K562 (cell line): Measurements from ENCODE around the gene CDKN1C. TPM values are rescaled to one million over a fixed set of nuclear protein-coding genes. Genes with fewer than 3 reads are reported as not detected.
A peak's percentile ranks its signal among the peaks of the same experiment; 100 is the strongest.

Source experiments
- CC2D1A ChIP-seq: fragments of 450-650 bp; IDR thresholded peaks from 2 replicates; pipeline ENCODE4 v1.6.1; 2017; ENCODE audit warnings: mild to moderate bottlenecking
- DACH1 ChIP-seq: fragments of 450-650 bp; IDR thresholded peaks from 2 replicates; pipeline ENCODE4 v1.6.1; 2018; ENCODE audit not compliant: partially characterized antibody
- FOSL1 ChIP-seq: fragments of 200-800 bp; sonication (Bioruptor generic); conservative IDR thresholded peaks from 2 replicates; pipeline ENCODE4 v1.6.1; 2016; ENCODE audit warnings: missing genetic modification characterization, missing compliant biosample characterization
- FOXP1 ChIP-seq: sonication (generic); formaldehyde crosslinking; IDR thresholded peaks from 2 replicates; pipeline ENCODE4 v1.8.0; 2022; ENCODE audit warnings: mild to moderate bottlenecking, missing genetic modification reagents
- GATAD2B ChIP-seq: fragments of 450-650 bp; IDR thresholded peaks from 2 replicates; pipeline ENCODE4 v1.6.1; 2017; ENCODE audit warnings: mild to moderate bottlenecking, borderline replicate concordance
- HMG20A ChIP-seq: fragments of 450-650 bp; formaldehyde crosslinking; conservative IDR thresholded peaks from 2 replicates; pipeline ENCODE4 v1.4.0; 2020; ENCODE audit warnings: mild to moderate bottlenecking, mixed read lengths
- HNRNPH1 ChIP-seq: fragments of 200-400 bp; formaldehyde crosslinking; optimal IDR thresholded peaks from 2 replicates; pipeline ENCODE3; 2017; ENCODE audit warnings: low read depth, mild to moderate bottlenecking, low read length, moderate library complexity
- MAZ ChIP-seq, 2 experiments: fragments of 450-650 bp in 1 of 2; sonication (generic) in 1 of 2; formaldehyde crosslinking; IDR thresholded peaks in 1 of 2; conservative IDR thresholded peaks in 1 of 2; 2 replicates each; pipeline versions ENCODE4 v1.4.0 to v1.5.0; 2020; ENCODE audit warnings: mild to moderate bottlenecking in 1 of 2, missing genetic modification reagents in 1 of 2
- MTA3 ChIP-seq: fragments of 450-650 bp; formaldehyde crosslinking; IDR thresholded peaks from 2 replicates; pipeline ENCODE4 v1.6.1; 2017; ENCODE audit warnings: mild to moderate bottlenecking, borderline replicate concordance
- NCOA4 ChIP-seq: fragments of 450-650 bp; IDR thresholded peaks from 2 replicates; pipeline ENCODE4 v1.6.1; 2018; ENCODE audit warnings: mild to moderate bottlenecking; ENCODE audit not compliant: partially characterized antibody
- NFXL1 ChIP-seq: fragments of 450-650 bp; formaldehyde crosslinking; IDR thresholded peaks from 2 replicates; pipeline ENCODE4 v1.4.0; 2021; ENCODE audit warnings: mild to moderate bottlenecking
- RBM15 ChIP-seq: fragments of 200-400 bp; formaldehyde crosslinking; IDR thresholded peaks from 2 replicates; pipeline ENCODE4 v1.6.1; 2018; ENCODE audit warnings: mild to moderate bottlenecking, low read length, moderate library complexity; ENCODE audit not compliant: insufficient read depth
- SMARCA5 ChIP-seq: fragments of 450-650 bp; IDR thresholded peaks from 2 replicates; pipeline ENCODE4 v1.6.1; 2016
- TBP ChIP-seq: optimal IDR thresholded peaks from 2 replicates; pipeline ENCODE3; 2011; ENCODE audit warnings: low read depth, low read length, improper control_type of control experiment
- TCFL5 ChIP-seq: fragments of 250-450 bp; sonication (Bioruptor Pico); conservative IDR thresholded peaks from 2 replicates; pipeline ENCODE4 v1.6.1; 2021; ENCODE audit warnings: mild to moderate bottlenecking, moderate library complexity, matching md5 sums
- TFAP4 ChIP-seq: sonication (generic); formaldehyde crosslinking; IDR thresholded peaks from 2 replicates; pipeline ENCODE4 v1.8.0; 2022; ENCODE audit warnings: missing genetic modification reagents, mild to moderate bottlenecking, moderate library complexity, borderline replicate concordance
- YBX1 ChIP-seq: fragments of 450-650 bp; IDR thresholded peaks from 2 replicates; pipeline ENCODE4 v1.7.1; 2016; ENCODE audit warnings: mild to moderate bottlenecking
- YY1 ChIP-seq, 3 experiments: IDR thresholded peaks; 2 replicates each; pipeline ENCODE4 v1.6.1; 2011; ENCODE audit warnings: low read length in 2 of 3, mild to moderate bottlenecking in 2 of 3, moderate library complexity in 2 of 3, borderline replicate concordance in 1 of 3, control low read depth in 1 of 3, low read depth in 1 of 3; ENCODE audit not compliant: insufficient read depth in 3 of 3, insufficient replicate concordance in 2 of 3, control insufficient read depth in 1 of 3, insufficient read length in 1 of 3; ENCODE audit errors: extremely low read depth in 1 of 3
- polyA plus RNA-seq, 8 experiments: library from polyadenylated mRNA; depleted of rRNA in 4 of 8; stranded (reverse) in 5 of 8; unstranded in 3 of 8; fragments of >200 nt; fragmentation: Nextera tagmentation in 2 of 8; fragmentation: Illumina TruSeq in 1 of 8; extraction: Ambion mirVana in 2 of 8; extraction: Trizol in 1 of 8; gene quantifications; 2 replicates each; pipeline versions ENCODE4 v1.2.1 to v1.2.3, GENCODE V29; 2011 to 2014; ENCODE audit warnings: inconsistent platforms in 1 of 8, missing spikeins in 1 of 8
- total RNA-seq, 7 experiments: library from RNA; depleted of rRNA in 6 of 7; stranded (reverse); fragments of >200 nt in 6 of 7; fragmentation: Illumina TruSeq in 2 of 7; extraction: Trizol in 2 of 7; gene quantifications; 2 replicates each; pipeline versions ENCODE4 v1.2.1 to v1.2.3, GENCODE V29; 2011 to 2021; ENCODE audit warnings: low replicate concordance in 1 of 7
- TF ChIP-seq, protein P1 (sequence below), 2 experiments: fragments of 450-650 bp; conservative IDR thresholded peaks; 2 replicates each; pipeline ENCODE4 v1.6.1; 2017; ENCODE audit warnings: mild to moderate bottlenecking in 2 of 2, moderate library complexity in 2 of 2
- TF ChIP-seq, protein P2 (sequence below), 2 experiments: fragments of 250-450 bp in 1 of 2; fragments of 450-650 bp in 1 of 2; sonication (Bioruptor Pico) in 1 of 2; IDR thresholded peaks; 2 replicates each; pipeline versions ENCODE4 v1.6.1 to v1.8.0; 2016 to 2021; ENCODE audit warnings: mild to moderate bottlenecking in 2 of 2, moderate library complexity in 2 of 2, missing compliant biosample characterization in 1 of 2, missing genetic modification characterization in 1 of 2
- TF ChIP-seq, protein P3 (sequence below): sonication (generic); formaldehyde crosslinking; IDR thresholded peaks from 2 replicates; pipeline ENCODE4 v1.8.0; 2022; ENCODE audit warnings: missing genetic modification reagents, mild to moderate bottlenecking, borderline replicate concordance

Gene CDKN1C
- total and polyA plus RNA-seq, 9 of the 15 experiments (the other 6 are each of a cell fraction or from before 2014, with no cell fraction given), result 2.8 to 21.1 (median 9.3) TPM

GRCh38 chr11:2929950-2930703 lies 44.6 kb upstream of the CDKN1C start (continued):
- TF ChIP-seq HMG20A (CRISPR knock-in tag), result no peak
- TF ChIP-seq, protein P1, sequence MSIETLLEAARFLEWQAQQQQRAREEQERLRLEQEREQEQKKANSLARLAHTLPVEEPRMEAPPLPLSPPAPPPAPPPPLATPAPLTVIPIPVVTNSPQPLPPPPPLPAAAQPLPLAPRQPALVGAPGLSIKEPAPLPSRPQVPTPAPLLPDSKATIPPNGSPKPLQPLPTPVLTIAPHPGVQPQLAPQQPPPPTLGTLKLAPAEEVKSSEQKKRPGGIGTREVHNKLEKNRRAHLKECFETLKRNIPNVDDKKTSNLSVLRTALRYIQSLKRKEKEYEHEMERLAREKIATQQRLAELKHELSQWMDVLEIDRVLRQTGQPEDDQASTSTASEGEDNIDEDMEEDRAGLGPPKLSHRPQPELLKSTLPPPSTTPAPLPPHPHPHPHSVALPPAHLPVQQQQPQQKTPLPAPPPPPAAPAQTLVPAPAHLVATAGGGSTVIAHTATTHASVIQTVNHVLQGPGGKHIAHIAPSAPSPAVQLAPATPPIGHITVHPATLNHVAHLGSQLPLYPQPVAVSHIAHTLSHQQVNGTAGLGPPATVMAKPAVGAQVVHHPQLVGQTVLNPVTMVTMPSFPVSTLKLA (conservative IDR thresholded peaks at IDR 0.05), result peak; percentile 82 to 86
- no peak for TF ChIP-seq NFXL1 (CRISPR knock-in tag)
- peak; percentile 57; the same call in 1 of the 2 replicates for TF ChIP-seq CC2D1A
- TF ChIP-seq SMARCA5, result peak; percentile 95
- no peak for TF ChIP-seq YBX1
- TF ChIP-seq, protein P2, sequence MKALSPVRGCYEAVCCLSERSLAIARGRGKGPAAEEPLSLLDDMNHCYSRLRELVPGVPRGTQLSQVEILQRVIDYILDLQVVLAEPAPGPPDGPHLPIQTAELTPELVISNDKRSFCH (CRISPR knock-in tag; IDR thresholded peaks at IDR 0.05), result no peak
- TF ChIP-seq, protein P2 (tag; IDR thresholded peaks at IDR 0.05), result peak; percentile 77; the same call in 1 of the 2 replicates
- TF ChIP-seq, protein P3, sequence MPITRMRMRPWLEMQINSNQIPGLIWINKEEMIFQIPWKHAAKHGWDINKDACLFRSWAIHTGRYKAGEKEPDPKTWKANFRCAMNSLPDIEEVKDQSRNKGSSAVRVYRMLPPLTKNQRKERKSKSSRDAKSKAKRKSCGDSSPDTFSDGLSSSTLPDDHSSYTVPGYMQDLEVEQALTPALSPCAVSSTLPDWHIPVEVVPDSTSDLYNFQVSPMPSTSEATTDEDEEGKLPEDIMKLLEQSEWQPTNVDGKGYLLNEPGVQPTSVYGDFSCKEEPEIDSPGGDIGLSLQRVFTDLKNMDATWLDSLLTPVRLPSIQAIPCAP (CRISPR knock-in tag), result no peak
- TF ChIP-seq FOSL1 (tag), result peak; percentile 92
- no peak for TF ChIP-seq TCFL5 (CRISPR knock-in tag)
- TF ChIP-seq GATAD2B, result 0 out of 2 replicates have a peak, but pooled peaks have one; percentile 27
- TF ChIP-seq FOXP1, result peak; percentile 74
- no peak for TF ChIP-seq RBM15
- no peak for TF ChIP-seq NCOA4
- peak; percentile 59 for TF ChIP-seq TFAP4
- no peak for TF ChIP-seq TBP
- TF ChIP-seq YY1 (IDR thresholded peaks at IDR 0.05; ENCODE audit: borderline replicate concordance in 1 of 3, control insufficient read depth in 1 of 3, extremely low read depth in 1 of 3, insufficient read depth in 3 of 3, insufficient read length in 1 of 3, insufficient replicate concordance in 2 of 3, low read depth in 1 of 3, low read length in 2 of 3), result peak in 1 of 3 experiments; percentile 28
- TF ChIP-seq HNRNPH1, result no peak
- TF ChIP-seq DACH1, result peak; percentile 12
- TF ChIP-seq MTA3, result 0 out of 2 replicates have a peak, but pooled peaks have one; percentile 14
- 0 out of 4 replicates have a peak, but pooled peaks of 1 of the 2 experiments have one; percentile 58 for TF ChIP-seq MAZ (CRISPR knock-in tag; conservative IDR thresholded peaks at IDR 0.05 in 1 of 2, IDR thresholded peaks at IDR 0.05 in 1 of 2)
